Large intestine (tissue), 12 donors: ENCODE data around the gene ZMYND8. TPM values are rescaled to one million over a fixed set of nuclear protein-coding genes. Genes with fewer than 3 reads are reported as not detected.
A peak's percentile ranks its signal among the peaks of the same experiment; 100 is the strongest.
"Not testable (repeated sequence)": the region's sequence is repeated elsewhere in the genome, so short reads cannot be mapped to it uniquely, and the experiment has no call there.

Experiments
- DNase-seq, 2 donors: peaks; one replicate each; pipeline versions ENCODE4 v3.0.0 to v3.0.0-alpha.2; 2013
- H3K27ac ChIP-seq: one replicate; pipeline ENCODE4 v1.5.1; 2013; ENCODE audit warnings: low read length
- H3K27me3 ChIP-seq: 2 replicates; pipeline ENCODE4 v1.6.1; 2013; ENCODE audit warnings: low read length; ENCODE audit not compliant: control insufficient read depth, insufficient read depth
- H3K36me3 ChIP-seq: 2 replicates; pipeline ENCODE4 v1.6.1; 2013; ENCODE audit warnings: low read length; ENCODE audit not compliant: control insufficient read depth, insufficient read depth
- H3K4me1 ChIP-seq: one replicate; pipeline ENCODE4 v1.6.1; 2013; ENCODE audit warnings: low read length; ENCODE audit not compliant: control insufficient read depth, insufficient read depth
- H3K4me3 ChIP-seq: one replicate; pipeline ENCODE4 v1.5.1; 2013; ENCODE audit warnings: low read length
- H3K9me3 ChIP-seq: one replicate; pipeline ENCODE4 v1.6.1; 2013; ENCODE audit warnings: mild to moderate bottlenecking, low read depth, low read length, moderate library complexity; ENCODE audit not compliant: control insufficient read depth
- WGBS: methylation state at CpG from one replicate; pipeline ENCODE4 v1.1.5; 2013; ENCODE audit warnings: low lambda C conversion rate; ENCODE audit not compliant: insufficient coverage; 5-methylcytosine and 5-hydroxymethylcytosine counted together
- long read RNA-seq, 11 donors: transcript quantifications; one replicate each; lab custom pipeline, GENCODE V29; 2026
- polyA plus RNA-seq: library from polyadenylated mRNA; unstranded; fragments of 120-200 nt; gene quantifications from one replicate; pipeline ENCODE4 v1.2.1, GENCODE V29; 2013

Gene ZMYND8
- 25.5 TPM for polyA plus RNA-seq
- long read RNA-seq, donor 1: 0 reads
- long read RNA-seq, donor 2, partial matches to known transcripts: 29 of 30 reads
- long read RNA-seq, donor 2, other reads (novel, unspliced or antisense): 0 of 30 reads
- long read RNA-seq, donor 3, partial matches to known transcripts: 0 of 1 reads
- long read RNA-seq, donor 3, other reads (novel, unspliced or antisense): 0 of 1 reads
- long read RNA-seq, donor 4: 0 reads
- long read RNA-seq, donor 5: 0 reads
- long read RNA-seq, donor 6: 0 reads
- long read RNA-seq, donor 7: 0 reads
- long read RNA-seq, donor 8, partial matches to known transcripts: 15 of 15 reads
- long read RNA-seq, donor 8, other reads (novel, unspliced or antisense): 0 of 15 reads
- long read RNA-seq, donor 9, partial matches to known transcripts: 0 of 1 reads
- long read RNA-seq, donor 9, other reads (novel, unspliced or antisense): 0 of 1 reads
- long read RNA-seq, donor 10: 0 reads
- long read RNA-seq, donor 11: 0 reads

- WGBS: no CpG with 5 or more reads among the region's 21 CpGs
- DNase-seq: peak; percentile 94 to 99
- Histone ChIP-seq H3K4me3 (peak within 1 kb of the TSS; percentile 4), H3K27ac (peak within 1 kb of the TSS; percentile 98), H3K36me3 (no peaks in the 10 kb centered on the region), H3K9me3 (no peaks in the 10 kb centered on the region), H3K4me1 (peaks cover 94% of the 10 kb centered on the region), H3K27me3 (no peaks in the 10 kb centered on the region)
These were observed at the start of gene ZMYND8 for GRCh38 chr20:47356526-47357295. ZMYND8 (minus strand) TSS chr20:47356699; CDS start chr20:47356670, 29 bp downstream.

GRCh38 chr20:47405775-47406325 is 49.4 kb upstream of the ZMYND8 start:
- H3K4me3 ChIP-seq: no peak overlapping the region
- WGBS: no CpG with 5 or more reads among the region's 4 CpGs
- no peaks in the 10 kb centered on the region for H3K27me3 ChIP-seq
- no peak for DNase-seq
- no peaks in the 10 kb centered on the region for H3K9me3 ChIP-seq
- no peaks in the 10 kb centered on the region for H3K4me1 ChIP-seq
- no peak overlapping the region for H3K27ac ChIP-seq
- H3K36me3 ChIP-seq: no peaks in the 10 kb centered on the region

GRCh38 chr20:47400685-47401084 is 44.2 kb upstream of the ZMYND8 start:
- no peak overlapping the region for H3K4me3 ChIP-seq
- no peaks in the 10 kb centered on the region for H3K27me3 ChIP-seq
- no peak overlapping the region for H3K27ac ChIP-seq
- no peaks in the 10 kb centered on the region for H3K4me1 ChIP-seq
- no CpG with 5 or more reads among the region's 5 CpGs for WGBS
- no peaks in the 10 kb centered on the region for H3K9me3 ChIP-seq
- H3K36me3 ChIP-seq: no peaks in the 10 kb centered on the region
- no peak for DNase-seq

GRCh38 chr20:47397652-47398301 is 41.3 kb upstream of the ZMYND8 start:
- Histone ChIP-seq H3K36me3 (no peaks in the 10 kb centered on the region), H3K27me3 (no peaks in the 10 kb centered on the region), H3K4me3 (no peak overlapping the region), H3K4me1 (no peaks in the 10 kb centered on the region), H3K9me3 (no peaks in the 10 kb centered on the region), H3K27ac (no peak overlapping the region)
- WGBS: 87% methylated on average over 3 of the region's 9 CpGs
- DNase-seq: no peak

- Histone ChIP-seq H3K9me3 (no peaks in the 10 kb centered on the region), H3K36me3 (no peaks in the 10 kb centered on the region), H3K4me1 (no peaks in the 10 kb centered on the region), H3K27me3 (no peaks in the 10 kb centered on the region), H3K27ac (no peak overlapping the region), H3K4me3 (no peak overlapping the region)
- DNase-seq: no peak
- 100% methylated on average over 1 of the region's 5 CpGs for WGBS
These were observed 40.4 kb upstream of the ZMYND8 start for GRCh38 chr20:47396762-47397476.

- H3K36me3 ChIP-seq, DNase-seq, H3K4me3 ChIP-seq, H3K27ac ChIP-seq, H3K9me3 ChIP-seq, H3K4me1 ChIP-seq, H3K27me3 ChIP-seq: not testable (repeated sequence)
- no CpG with 5 or more reads among the region's 11 CpGs for WGBS
These were observed 37.5 kb upstream of the ZMYND8 start for GRCh38 chr20:47393796-47394514.

- no peaks in the 10 kb centered on the region for H3K27me3 ChIP-seq
- WGBS: no CpG with 5 or more reads among the region's 2 CpGs
- no peaks in the 10 kb centered on the region for H3K36me3 ChIP-seq
- no peak overlapping the region for H3K27ac ChIP-seq
- H3K9me3 ChIP-seq: no peaks in the 10 kb centered on the region
- DNase-seq: no peak
- H3K4me1 ChIP-seq: no peaks in the 10 kb centered on the region
- no peak overlapping the region for H3K4me3 ChIP-seq
These were observed 36.2 kb upstream of the ZMYND8 start for GRCh38 chr20:47392721-47393073.

GRCh38 chr20:47392015-47392720 is 35.7 kb upstream of the ZMYND8 start:
- H3K4me3 ChIP-seq: no peak overlapping the region
- no peak for DNase-seq
- no peaks in the 10 kb centered on the region for H3K4me1 ChIP-seq
- H3K9me3 ChIP-seq: no peaks in the 10 kb centered on the region
- no peaks in the 10 kb centered on the region for H3K27me3 ChIP-seq
- no peaks in the 10 kb centered on the region for H3K36me3 ChIP-seq
- no peak overlapping the region for H3K27ac ChIP-seq
- WGBS: 100% methylated on average over 2 of the region's 7 CpGs
